ENCODE measurements around the gene ROPN1.
A peak's percentile ranks its signal among the peaks of the same experiment; 100 is the strongest.
"Not testable (repeated sequence)": the region's sequence is repeated elsewhere in the genome, so short reads cannot be mapped to it uniquely, and the experiment has no call there.

ROPN1 gene

DNA sequence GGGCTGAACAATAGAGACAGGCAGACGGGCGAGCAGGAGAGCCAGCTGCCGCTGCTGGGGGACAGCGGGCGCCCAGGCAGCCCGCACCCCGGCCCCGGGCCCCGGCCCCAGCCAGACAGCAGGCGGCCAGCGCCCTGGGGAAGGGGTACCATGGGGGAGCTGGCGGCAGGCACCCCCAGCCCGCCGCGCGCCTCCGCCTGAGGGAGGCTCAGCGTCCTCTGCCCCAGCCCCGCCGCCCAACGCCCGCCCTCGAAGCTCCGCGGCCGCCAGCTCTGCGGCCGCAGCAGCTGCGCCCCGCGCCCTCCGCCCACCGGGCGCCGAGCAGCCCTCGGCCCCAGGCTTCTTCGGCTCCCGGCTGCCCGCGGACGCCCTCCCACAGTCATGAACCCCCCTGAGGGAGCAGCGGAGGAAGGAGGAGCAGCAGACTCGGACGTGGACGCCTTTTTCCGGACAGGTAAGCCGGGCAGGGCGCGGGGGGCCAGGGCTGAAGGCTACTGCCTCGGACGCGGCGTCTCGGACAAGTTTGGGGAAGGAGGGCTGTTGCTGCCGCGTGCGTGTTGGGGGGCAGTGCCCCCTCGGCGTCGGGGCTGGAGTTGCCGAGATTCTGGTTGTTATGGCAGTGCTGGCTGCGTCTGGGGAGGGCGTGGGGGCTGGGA lies 41.6 kb upstream of the ROPN1 start, which contains the start of gene KALRN:
KALRN (plus strand) TSS at position 10 of the 656 bp plus-strand sequence.
- TF ChIP-seq, protein P1, sequence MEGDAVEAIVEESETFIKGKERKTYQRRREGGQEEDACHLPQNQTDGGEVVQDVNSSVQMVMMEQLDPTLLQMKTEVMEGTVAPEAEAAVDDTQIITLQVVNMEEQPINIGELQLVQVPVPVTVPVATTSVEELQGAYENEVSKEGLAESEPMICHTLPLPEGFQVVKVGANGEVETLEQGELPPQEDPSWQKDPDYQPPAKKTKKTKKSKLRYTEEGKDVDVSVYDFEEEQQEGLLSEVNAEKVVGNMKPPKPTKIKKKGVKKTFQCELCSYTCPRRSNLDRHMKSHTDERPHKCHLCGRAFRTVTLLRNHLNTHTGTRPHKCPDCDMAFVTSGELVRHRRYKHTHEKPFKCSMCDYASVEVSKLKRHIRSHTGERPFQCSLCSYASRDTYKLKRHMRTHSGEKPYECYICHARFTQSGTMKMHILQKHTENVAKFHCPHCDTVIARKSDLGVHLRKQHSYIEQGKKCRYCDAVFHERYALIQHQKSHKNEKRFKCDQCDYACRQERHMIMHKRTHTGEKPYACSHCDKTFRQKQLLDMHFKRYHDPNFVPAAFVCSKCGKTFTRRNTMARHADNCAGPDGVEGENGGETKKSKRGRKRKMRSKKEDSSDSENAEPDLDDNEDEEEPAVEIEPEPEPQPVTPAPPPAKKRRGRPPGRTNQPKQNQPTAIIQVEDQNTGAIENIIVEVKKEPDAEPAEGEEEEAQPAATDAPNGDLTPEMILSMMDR (IDR thresholded peaks at IDR 0.05; ENCODE audit: low read length, missing control alignments), result no peak
- peak within 1 kb of the TSS; percentile 62 for H3K4me3 ChIP-seq (replicated peaks; ENCODE audit: low read depth, low read length)
- DNase-seq (ENCODE audit: low read depth), result no peak

DNA sequence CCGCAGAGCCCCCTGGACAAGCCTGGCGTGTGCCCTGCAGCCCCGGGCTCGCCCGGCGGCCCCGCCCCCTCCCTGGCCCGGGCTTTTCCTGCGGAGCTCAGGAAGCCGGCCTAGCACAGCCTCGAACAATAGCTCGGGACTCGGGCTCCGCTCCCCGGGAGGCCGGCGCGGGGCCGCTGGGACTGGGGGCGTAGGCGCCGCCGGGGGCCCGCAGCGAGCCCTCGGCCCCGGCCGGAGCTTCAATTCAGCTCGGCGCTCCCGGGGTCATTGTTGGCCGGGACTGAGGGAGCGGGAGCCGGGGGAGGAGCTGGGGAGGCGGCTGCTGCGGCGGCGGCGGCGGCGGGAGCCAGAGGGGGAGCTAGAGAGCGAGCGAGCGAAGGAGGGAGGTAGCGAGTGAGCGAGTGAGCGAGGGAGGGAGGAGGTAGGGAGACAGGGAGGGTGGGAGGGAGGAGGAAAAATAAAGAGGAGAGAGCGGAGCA lies 41.0 kb upstream of the ROPN1 start:
- TF ChIP-seq, protein P1 (IDR thresholded peaks at IDR 0.05; ENCODE audit: low read length, missing control alignments), result peak; percentile 24
- peak overlapping the region; percentile 62 for H3K4me3 ChIP-seq (replicated peaks; ENCODE audit: low read depth, low read length)
- DNase-seq (ENCODE audit: low read depth), result peak; percentile 80

DNA sequence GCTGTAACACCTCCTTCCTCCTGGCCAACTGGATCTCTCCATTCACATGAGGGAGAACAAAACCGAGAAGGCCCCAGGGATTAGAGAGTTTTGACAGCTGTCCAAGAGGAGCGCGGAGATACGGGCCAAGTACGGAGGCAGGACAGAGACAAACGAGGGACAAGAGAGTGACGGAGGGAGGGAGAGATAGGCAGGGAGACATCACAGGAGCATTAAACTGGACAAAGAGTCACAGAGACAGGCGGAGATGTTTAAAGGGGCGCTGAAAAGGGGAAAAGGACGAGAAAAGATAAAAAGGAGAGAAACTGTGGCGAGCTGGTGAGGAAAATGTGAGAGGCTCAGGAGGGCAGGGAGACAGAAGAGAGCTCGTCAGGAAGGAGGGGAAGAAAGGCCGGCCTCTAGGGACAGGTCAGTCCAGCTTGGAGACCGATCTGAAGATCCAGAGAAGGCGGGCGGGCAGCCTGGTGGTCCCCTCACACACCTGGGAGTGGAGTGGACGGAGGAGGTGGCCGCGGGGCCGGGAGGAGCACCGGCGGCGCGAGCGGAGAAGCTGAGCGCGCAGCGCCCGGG lies 40.5 kb upstream of the ROPN1 start:
- peak overlapping the region; percentile 51 for H3K4me3 ChIP-seq (replicated peaks; ENCODE audit: low read depth, low read length)
- TF ChIP-seq, protein P1 (IDR thresholded peaks at IDR 0.05; ENCODE audit: low read length, missing control alignments), result no peak
- DNase-seq (ENCODE audit: low read depth), result peak; percentile 40

DNA sequence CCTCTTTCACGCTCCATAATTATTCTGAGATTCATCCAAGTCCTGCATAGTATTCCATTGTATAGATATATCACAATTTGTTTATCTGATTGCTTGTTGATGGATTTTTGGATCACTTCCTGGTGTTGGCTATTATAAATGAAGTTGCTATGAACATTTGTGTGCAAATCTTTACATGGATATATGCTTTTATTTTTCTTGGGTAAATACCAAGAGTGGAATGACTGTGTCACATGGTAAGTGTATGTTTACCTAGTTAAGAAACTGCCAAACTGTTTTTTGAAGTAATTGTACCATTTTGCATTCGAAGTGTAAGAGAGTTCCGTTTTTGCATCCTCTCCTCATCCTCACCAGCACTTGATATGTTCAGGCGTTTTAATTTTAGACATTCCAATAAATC lies 34.6 kb upstream of the ROPN1 start:
- TF ChIP-seq, protein P1 (IDR thresholded peaks at IDR 0.05; ENCODE audit: low read length, missing control alignments), result no peak
- no peak overlapping the region for H3K4me3 ChIP-seq (replicated peaks; ENCODE audit: low read depth, low read length)
- DNase-seq (ENCODE audit: low read depth), result no peak

DNA sequence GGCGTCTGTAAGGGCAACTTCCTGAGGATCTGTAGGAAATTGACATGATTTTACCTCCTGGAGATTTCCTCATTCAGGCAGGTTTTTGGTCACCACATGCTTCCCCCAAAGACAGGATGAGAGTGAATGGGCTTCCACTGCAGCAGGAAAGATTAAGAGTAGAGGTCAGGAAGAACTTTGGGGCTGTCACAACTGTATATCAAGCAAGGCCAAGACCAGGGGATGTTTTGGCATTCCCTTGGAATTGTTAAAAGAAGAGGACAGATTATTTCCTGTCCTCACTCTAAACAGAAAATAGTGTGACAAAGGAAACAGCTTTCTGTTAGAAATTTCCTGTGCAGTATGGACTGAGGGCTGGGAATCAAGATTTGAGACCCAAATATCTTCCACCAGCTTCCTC lies 31.6 kb upstream of the ROPN1 start:
- not testable (repeated sequence) for H3K4me3 ChIP-seq (replicated peaks; ENCODE audit: low read depth, low read length); DNase-seq (ENCODE audit: low read depth)

DNA sequence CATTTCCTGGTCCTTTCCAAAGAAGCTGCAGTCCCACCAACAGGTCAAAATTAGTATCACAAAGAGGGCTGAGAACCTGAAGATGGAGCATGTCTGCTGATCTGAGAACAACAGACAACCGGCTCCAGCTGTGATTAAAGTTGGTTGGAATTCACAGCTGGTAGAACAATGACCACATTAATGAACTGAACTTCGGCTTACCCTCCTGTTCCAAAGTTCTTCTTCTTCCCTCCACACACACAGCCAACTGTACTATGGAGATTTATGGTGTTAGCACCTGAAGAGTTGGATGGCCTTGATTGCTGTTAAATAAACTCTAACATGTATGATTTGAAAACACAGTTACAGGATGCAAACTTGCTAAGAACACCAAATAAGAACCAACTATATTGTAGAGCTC lies 27.4 kb upstream of the ROPN1 start:
- DNase-seq (ENCODE audit: low read depth), result no peak
- TF ChIP-seq, protein P1 (IDR thresholded peaks at IDR 0.05; ENCODE audit: low read length, missing control alignments), result no peak
- no peak overlapping the region for H3K4me3 ChIP-seq (replicated peaks; ENCODE audit: low read depth, low read length)

DNA sequence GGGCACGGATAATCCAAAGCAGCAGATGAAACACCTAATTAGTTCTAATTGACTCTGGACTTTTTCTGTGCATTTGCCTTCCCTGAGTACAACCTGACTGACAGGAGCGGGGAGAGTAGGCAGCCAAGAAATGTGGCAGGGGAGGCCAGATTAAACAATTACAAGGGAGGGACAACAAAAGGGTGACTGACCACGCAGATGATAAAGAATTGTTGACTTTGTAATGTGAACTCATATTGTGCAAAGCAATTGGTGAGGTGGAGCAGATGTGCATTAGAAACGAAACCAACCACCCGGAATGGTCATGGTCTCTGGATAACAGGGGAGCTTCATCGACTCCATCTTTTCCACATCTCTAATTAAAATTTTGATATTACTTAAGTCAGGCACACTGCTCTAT lies 25.6 kb upstream of the ROPN1 start:
- not testable (repeated sequence) for H3K4me3 ChIP-seq (replicated peaks; ENCODE audit: low read depth, low read length); DNase-seq (ENCODE audit: low read depth)

DNA sequence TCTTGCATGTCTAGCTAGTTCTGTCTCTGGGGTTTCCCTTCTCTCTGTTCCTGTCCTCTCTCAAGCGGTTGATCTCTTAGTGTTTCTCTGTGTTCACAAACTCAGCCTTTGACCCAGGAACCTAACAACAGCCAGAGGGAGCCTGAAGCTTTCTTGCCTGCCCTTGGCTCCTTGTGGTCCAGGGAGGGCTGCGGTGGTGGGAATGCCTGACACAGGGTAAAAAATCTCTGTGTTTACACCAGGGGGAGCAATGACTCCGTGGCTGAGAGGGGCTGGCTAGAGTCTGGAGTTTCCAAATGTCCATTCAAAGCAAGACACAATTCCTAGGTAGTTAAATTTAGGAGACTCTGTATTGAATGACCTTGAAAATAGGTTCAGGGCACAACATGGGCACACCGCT lies 24.6 kb upstream of the ROPN1 start:
- TF ChIP-seq, protein P1 (IDR thresholded peaks at IDR 0.05; ENCODE audit: low read length, missing control alignments), result peak; percentile 44
- DNase-seq (ENCODE audit: low read depth), result peak; percentile 44

More for the DNA sequence above, 24.6 kb upstream of the ROPN1 start:
- not testable (repeated sequence) for H3K4me3 ChIP-seq (replicated peaks; ENCODE audit: low read depth, low read length)
